HepG2 (cell line): ENCODE results near the gene ZNF322. TPM values are rescaled to one million over a fixed set of nuclear protein-coding genes. Genes with fewer than 3 reads are reported as not detected.

Source experiments
- HHEX ChIP-seq: IDR thresholded peaks from 2 replicates; pipeline ENCODE4 v1.6.1; 2016; ENCODE audit warnings: control low read depth
- NCOA2 ChIP-seq: sonication (generic); formaldehyde crosslinking; IDR thresholded peaks from 2 replicates; pipeline ENCODE4 v1.8.0; 2022; ENCODE audit warnings: inconsistent platforms
- NR2F1 ChIP-seq, 2 experiments: fragments of 450-650 bp in 1 of 2; formaldehyde crosslinking in 1 of 2; IDR thresholded peaks; 2 replicates each; pipeline versions ENCODE4 v1.5.0 to v1.6.1; 2016 to 2020; ENCODE audit warnings: mild to moderate bottlenecking in 1 of 2, missing compliant biosample characterization in 1 of 2, missing genetic modification reagents in 1 of 2, moderate library complexity in 1 of 2
- NR2F2 ChIP-seq: IDR thresholded peaks from 2 replicates; pipeline ENCODE4 v1.6.1; 2012; ENCODE audit warnings: low read depth, inconsistent platforms, borderline replicate concordance
- NR3C1 ChIP-seq: sonication (generic); formaldehyde crosslinking; IDR thresholded peaks from 2 replicates; pipeline ENCODE4 v1.4.0; 2020; ENCODE audit warnings: missing genetic modification reagents
- SAFB2 ChIP-seq: sonication (generic); formaldehyde crosslinking; IDR thresholded peaks from 2 replicates; pipeline ENCODE4 v1.5.1; 2020; ENCODE audit warnings: missing genetic modification reagents, low read depth, mild to moderate bottlenecking, borderline replicate concordance
- TARDBP ChIP-seq: sonication (generic); formaldehyde crosslinking; IDR thresholded peaks from 2 replicates; pipeline ENCODE4 v1.8.0; 2022; ENCODE audit warnings: mild to moderate bottlenecking, missing genetic modification reagents
- TCF12 ChIP-seq, 2 experiments: fragments of 450-650 bp in 1 of 2; sonication (generic) in 1 of 2; formaldehyde crosslinking in 1 of 2; IDR thresholded peaks; 2 replicates each; pipeline versions ENCODE4 v1.6.1 to v1.8.0; 2017 to 2022; ENCODE audit warnings: antibody characterized with exemption in 1 of 2, mild to moderate bottlenecking in 1 of 2, missing genetic modification reagents in 1 of 2, moderate library complexity in 1 of 2
- TCF7 ChIP-seq: sonication (generic); IDR thresholded peaks from 2 replicates; pipeline ENCODE4 v1.6.1; 2016; ENCODE audit warnings: antibody characterized with exemption, low read depth
- WIZ ChIP-seq: sonication (generic); formaldehyde crosslinking; IDR thresholded peaks from 2 replicates; pipeline ENCODE4 v1.5.1; 2020; ENCODE audit warnings: mild to moderate bottlenecking, missing genetic modification reagents
- ZBTB8A ChIP-seq: sonication (generic); formaldehyde crosslinking; IDR thresholded peaks from 2 replicates; pipeline ENCODE4 v1.4.0; 2020; ENCODE audit warnings: mild to moderate bottlenecking, low read depth, missing genetic modification reagents, borderline replicate concordance
- ZNF121 ChIP-seq: sonication (generic); formaldehyde crosslinking; IDR thresholded peaks from 2 replicates; pipeline ENCODE4 v1.5.0; 2020; ENCODE audit warnings: mild to moderate bottlenecking, missing genetic modification reagents
- ZNF331 ChIP-seq: sonication (generic); formaldehyde crosslinking; IDR thresholded peaks from 2 replicates; pipeline ENCODE4 v1.4.0; 2020; ENCODE audit warnings: missing genetic modification reagents
- ZNF558 ChIP-seq: sonication (generic); formaldehyde crosslinking; IDR thresholded peaks from 2 replicates; pipeline ENCODE4 v1.9.0; 2022; ENCODE audit warnings: mild to moderate bottlenecking, missing genetic modification reagents, borderline replicate concordance
- ZNF589 ChIP-seq: sonication (generic); formaldehyde crosslinking; conservative IDR thresholded peaks from 2 replicates; pipeline ENCODE4 v1.8.0; 2022; ENCODE audit warnings: mild to moderate bottlenecking, moderate library complexity, missing genetic modification reagents
- ZNF709 ChIP-seq: sonication (generic); formaldehyde crosslinking; IDR thresholded peaks from 2 replicates; pipeline ENCODE4 v1.5.0; 2020; ENCODE audit warnings: mild to moderate bottlenecking, missing genetic modification reagents
- ZNF761 ChIP-seq: sonication (generic); formaldehyde crosslinking; conservative IDR thresholded peaks from 2 replicates; pipeline ENCODE4 v1.4.0; 2020; ENCODE audit warnings: mild to moderate bottlenecking, missing genetic modification reagents
- ZNF766 ChIP-seq: sonication (generic); formaldehyde crosslinking; IDR thresholded peaks from 2 replicates; pipeline ENCODE4 v1.5.0; 2020; ENCODE audit warnings: missing genetic modification reagents, borderline replicate concordance
- ZNF850 ChIP-seq: sonication (generic); formaldehyde crosslinking; conservative IDR thresholded peaks from 2 replicates; pipeline ENCODE4 v1.9.0; 2021; ENCODE audit warnings: mild to moderate bottlenecking, missing genetic modification reagents
- ZNF878 ChIP-seq: sonication (generic); formaldehyde crosslinking; IDR thresholded peaks from 2 replicates; pipeline ENCODE4 v1.8.1; 2023; ENCODE audit warnings: mild to moderate bottlenecking, missing genetic modification reagents, moderate library complexity
- polyA plus RNA-seq, 8 experiments: library from polyadenylated mRNA; depleted of rRNA in 3 of 8; stranded (reverse) in 7 of 8; unstranded in 1 of 8; fragments of >200 nt; fragmentation: Illumina TruSeq in 4 of 8; extraction: Trizol in 4 of 8; gene quantifications; 2 replicates each; pipeline versions ENCODE4 v1.2.1 to v1.2.3, GENCODE V29; 2011 to 2016; ENCODE audit warnings: low read depth in 4 of 8, missing spikeins in 1 of 8, mixed read lengths in 1 of 8; ENCODE audit not compliant: insufficient read depth in 1 of 8
- total RNA-seq, 5 experiments: library from RNA; depleted of rRNA; stranded (reverse); fragments of >200 nt; fragmentation: Illumina TruSeq; extraction: Trizol; gene quantifications; 2 replicates each; pipeline ENCODE4 v1.2.3, GENCODE V29; 2016; ENCODE audit warnings: low read depth in 1 of 5
- TF ChIP-seq, protein P1 (sequence below): sonication (generic); formaldehyde crosslinking; IDR thresholded peaks from 2 replicates; pipeline ENCODE4 v1.4.0; 2020; ENCODE audit warnings: missing genetic modification reagents
- TF ChIP-seq, protein P2 (sequence below): sonication (generic); formaldehyde crosslinking; IDR thresholded peaks from 2 replicates; pipeline ENCODE4 v1.4.0; 2020; ENCODE audit warnings: missing genetic modification reagents, borderline replicate concordance
- TF ChIP-seq, protein P3 (sequence below): sonication (generic); formaldehyde crosslinking; IDR thresholded peaks from 2 replicates; pipeline ENCODE4 v1.8.0; 2023; ENCODE audit warnings: mild to moderate bottlenecking, missing genetic modification reagents

Gene ZNF322
- total and polyA plus RNA-seq, 2 of the 13 experiments (the other 11 are each of a cell fraction or from before 2014, with no cell fraction given): 8.3 to 22.8 TPM

GRCh38 chr6:26595669-26596269 is 63.8 kb downstream of the ZNF322 start (continued):
- TF ChIP-seq NCOA2 (CRISPR knock-in tag) (peak; percentile 64; the same call in 1 of the 2 replicates), WIZ (CRISPR knock-in tag) (no peak; the same call in 1 of the 2 replicates), ZNF331 (CRISPR knock-in tag) (peak; percentile 93), ZNF766 (CRISPR knock-in tag) (0 out of 2 replicates have a peak, but pooled peaks have one; percentile 55), ZBTB8A (no peak), TARDBP (CRISPR knock-in tag) (peak; percentile 85), ZNF850 (CRISPR knock-in tag) (no peak), ZNF761 (CRISPR knock-in tag) (no peak), ZNF558 (CRISPR knock-in tag) (0 out of 2 replicates have a peak, but pooled peaks have one; percentile 49), ZNF589 (CRISPR knock-in tag) (peak; percentile 80), SAFB2 (CRISPR knock-in tag) (no peak), NR2F1 (CRISPR knock-in tag; IDR thresholded peaks at IDR 0.05) (no peak), TCF7 (no peak), HHEX (CRISPR knock-in tag) (no peak), TCF12 (IDR thresholded peaks at IDR 0.05) (no peak), TCF12 (CRISPR knock-in tag; IDR thresholded peaks at IDR 0.05) (0 out of 2 replicates have a peak, but pooled peaks have one; percentile 59), NR3C1 (CRISPR knock-in tag) (no peak), ZNF709 (CRISPR knock-in tag) (0 out of 2 replicates have a peak, but pooled peaks have one; percentile 53), ZNF121 (CRISPR knock-in tag) (peak; percentile 74), ZNF878 (peak; percentile 89; the same call in 1 of the 2 replicates), NR2F2 (no peak)
- TF ChIP-seq, protein P1, sequence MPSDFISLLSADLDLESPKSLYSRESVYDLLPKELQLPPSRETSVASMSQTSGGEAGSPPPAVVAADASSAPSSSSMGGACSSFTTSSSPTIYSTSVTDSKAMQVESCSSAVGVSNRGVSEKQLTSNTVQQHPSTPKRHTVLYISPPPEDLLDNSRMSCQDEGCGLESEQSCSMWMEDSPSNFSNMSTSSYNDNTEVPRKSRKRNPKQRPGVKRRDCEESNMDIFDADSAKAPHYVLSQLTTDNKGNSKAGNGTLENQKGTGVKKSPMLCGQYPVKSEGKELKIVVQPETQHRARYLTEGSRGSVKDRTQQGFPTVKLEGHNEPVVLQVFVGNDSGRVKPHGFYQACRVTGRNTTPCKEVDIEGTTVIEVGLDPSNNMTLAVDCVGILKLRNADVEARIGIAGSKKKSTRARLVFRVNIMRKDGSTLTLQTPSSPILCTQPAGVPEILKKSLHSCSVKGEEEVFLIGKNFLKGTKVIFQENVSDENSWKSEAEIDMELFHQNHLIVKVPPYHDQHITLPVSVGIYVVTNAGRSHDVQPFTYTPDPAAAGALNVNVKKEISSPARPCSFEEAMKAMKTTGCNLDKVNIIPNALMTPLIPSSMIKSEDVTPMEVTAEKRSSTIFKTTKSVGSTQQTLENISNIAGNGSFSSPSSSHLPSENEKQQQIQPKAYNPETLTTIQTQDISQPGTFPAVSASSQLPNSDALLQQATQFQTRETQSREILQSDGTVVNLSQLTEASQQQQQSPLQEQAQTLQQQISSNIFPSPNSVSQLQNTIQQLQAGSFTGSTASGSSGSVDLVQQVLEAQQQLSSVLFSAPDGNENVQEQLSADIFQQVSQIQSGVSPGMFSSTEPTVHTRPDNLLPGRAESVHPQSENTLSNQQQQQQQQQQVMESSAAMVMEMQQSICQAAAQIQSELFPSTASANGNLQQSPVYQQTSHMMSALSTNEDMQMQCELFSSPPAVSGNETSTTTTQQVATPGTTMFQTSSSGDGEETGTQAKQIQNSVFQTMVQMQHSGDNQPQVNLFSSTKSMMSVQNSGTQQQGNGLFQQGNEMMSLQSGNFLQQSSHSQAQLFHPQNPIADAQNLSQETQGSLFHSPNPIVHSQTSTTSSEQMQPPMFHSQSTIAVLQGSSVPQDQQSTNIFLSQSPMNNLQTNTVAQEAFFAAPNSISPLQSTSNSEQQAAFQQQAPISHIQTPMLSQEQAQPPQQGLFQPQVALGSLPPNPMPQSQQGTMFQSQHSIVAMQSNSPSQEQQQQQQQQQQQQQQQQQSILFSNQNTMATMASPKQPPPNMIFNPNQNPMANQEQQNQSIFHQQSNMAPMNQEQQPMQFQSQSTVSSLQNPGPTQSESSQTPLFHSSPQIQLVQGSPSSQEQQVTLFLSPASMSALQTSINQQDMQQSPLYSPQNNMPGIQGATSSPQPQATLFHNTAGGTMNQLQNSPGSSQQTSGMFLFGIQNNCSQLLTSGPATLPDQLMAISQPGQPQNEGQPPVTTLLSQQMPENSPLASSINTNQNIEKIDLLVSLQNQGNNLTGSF: no peak
- TF ChIP-seq, protein P2, sequence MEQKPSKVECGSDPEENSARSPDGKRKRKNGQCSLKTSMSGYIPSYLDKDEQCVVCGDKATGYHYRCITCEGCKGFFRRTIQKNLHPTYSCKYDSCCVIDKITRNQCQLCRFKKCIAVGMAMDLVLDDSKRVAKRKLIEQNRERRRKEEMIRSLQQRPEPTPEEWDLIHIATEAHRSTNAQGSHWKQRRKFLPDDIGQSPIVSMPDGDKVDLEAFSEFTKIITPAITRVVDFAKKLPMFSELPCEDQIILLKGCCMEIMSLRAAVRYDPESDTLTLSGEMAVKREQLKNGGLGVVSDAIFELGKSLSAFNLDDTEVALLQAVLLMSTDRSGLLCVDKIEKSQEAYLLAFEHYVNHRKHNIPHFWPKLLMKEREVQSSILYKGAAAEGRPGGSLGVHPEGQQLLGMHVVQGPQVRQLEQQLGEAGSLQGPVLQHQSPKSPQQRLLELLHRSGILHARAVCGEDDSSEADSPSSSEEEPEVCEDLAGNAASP (CRISPR knock-in tag): peak; percentile 62; the same call in 1 of the 2 replicates
- TF ChIP-seq, protein P3, sequence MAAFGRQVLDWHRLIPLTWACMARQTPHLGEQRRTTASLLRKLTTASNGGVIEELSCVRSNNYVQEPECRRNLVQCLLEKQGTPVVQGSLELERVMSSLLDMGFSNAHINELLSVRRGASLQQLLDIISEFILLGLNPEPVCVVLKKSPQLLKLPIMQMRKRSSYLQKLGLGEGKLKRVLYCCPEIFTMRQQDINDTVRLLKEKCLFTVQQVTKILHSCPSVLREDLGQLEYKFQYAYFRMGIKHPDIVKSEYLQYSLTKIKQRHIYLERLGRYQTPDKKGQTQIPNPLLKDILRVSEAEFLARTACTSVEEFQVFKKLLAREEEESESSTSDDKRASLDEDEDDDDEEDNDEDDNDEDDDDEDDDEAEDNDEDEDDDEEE: peak; percentile 80; the same call in 1 of the 2 replicates
